ENCODE results near the gene NLRC3. TPM values are rescaled to one million over a fixed set of nuclear protein-coding genes. Genes with fewer than 3 reads are reported as not detected.

NLRC3 gene
- total RNA-seq, 1 experiment from 2014 or later = not detected

DNA sequence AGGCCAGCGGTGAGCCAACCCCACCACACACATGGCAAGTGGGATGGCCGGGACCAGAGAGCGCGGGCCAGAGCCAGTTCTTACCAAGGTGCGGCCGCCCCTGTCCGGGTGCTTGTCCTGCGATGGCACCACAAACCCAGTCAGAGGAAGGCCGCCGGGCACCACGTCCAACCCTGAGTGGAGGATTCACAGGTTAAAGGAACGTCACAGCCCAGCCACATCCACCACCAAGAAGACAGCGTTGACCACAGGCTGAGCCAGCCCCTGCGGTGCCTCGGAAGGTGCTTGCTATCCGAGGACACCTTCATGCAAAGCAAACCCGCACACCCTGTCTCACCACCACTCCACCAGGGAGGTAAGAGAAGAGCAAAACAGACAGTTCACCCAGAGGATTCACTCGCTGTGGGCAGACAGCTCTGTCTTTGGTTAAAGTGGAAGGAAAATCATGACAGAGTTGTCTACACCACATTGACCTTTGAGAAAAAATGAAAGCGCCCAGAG is 18.4 kb upstream of the NLRC3 start:
- TF ChIP-seq EZH2phosphoT487 (IDR thresholded peaks at IDR 0.05; ENCODE audit: borderline replicate concordance, low read length) (no peak), EZH2 (IDR thresholded peaks at IDR 0.05; ENCODE audit: low read length, unreplicated experiment) (no peak)
- TF ChIP-seq, protein P1, sequence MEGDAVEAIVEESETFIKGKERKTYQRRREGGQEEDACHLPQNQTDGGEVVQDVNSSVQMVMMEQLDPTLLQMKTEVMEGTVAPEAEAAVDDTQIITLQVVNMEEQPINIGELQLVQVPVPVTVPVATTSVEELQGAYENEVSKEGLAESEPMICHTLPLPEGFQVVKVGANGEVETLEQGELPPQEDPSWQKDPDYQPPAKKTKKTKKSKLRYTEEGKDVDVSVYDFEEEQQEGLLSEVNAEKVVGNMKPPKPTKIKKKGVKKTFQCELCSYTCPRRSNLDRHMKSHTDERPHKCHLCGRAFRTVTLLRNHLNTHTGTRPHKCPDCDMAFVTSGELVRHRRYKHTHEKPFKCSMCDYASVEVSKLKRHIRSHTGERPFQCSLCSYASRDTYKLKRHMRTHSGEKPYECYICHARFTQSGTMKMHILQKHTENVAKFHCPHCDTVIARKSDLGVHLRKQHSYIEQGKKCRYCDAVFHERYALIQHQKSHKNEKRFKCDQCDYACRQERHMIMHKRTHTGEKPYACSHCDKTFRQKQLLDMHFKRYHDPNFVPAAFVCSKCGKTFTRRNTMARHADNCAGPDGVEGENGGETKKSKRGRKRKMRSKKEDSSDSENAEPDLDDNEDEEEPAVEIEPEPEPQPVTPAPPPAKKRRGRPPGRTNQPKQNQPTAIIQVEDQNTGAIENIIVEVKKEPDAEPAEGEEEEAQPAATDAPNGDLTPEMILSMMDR (conservative IDR thresholded peaks at IDR 0.05; ENCODE audit: low read depth, low read length) = no peak
- H4K20me1 ChIP-seq (ENCODE audit: low read length) = no peaks in the 10 kb centered on the region
- ChIA-PET CTCF (no interaction called here), POLR2A (ENCODE audit: unreplicated experiment) (no interaction called here)
- H3K27ac ChIP-seq (ENCODE audit: low read length) = no peak overlapping the region
- no peak overlapping the region for H2AFZ ChIP-seq (ENCODE audit: low read length)
- H3K9ac ChIP-seq (ENCODE audit: low read length) = no peak overlapping the region
- H3K79me2 ChIP-seq (ENCODE audit: low read length) = no peaks in the 10 kb centered on the region
- intact Hi-C loops (cut with micrococcal nuclease) = no loop called here
- no peak overlapping the region for H3K4me2 ChIP-seq (ENCODE audit: low read length)
- no peaks in the 10 kb centered on the region for H3K9me2 ChIP-seq (replicated peaks; ENCODE audit: low read length)
- no peaks in the 10 kb centered on the region for H3F3A ChIP-seq (ENCODE audit: low read length, unreplicated experiment)
- no peak overlapping the region for H3K4me3 ChIP-seq (ENCODE audit: low read length)
- H3K36me3 ChIP-seq (ENCODE audit: low read depth, low read length) = no peaks in the 10 kb centered on the region; the same call in 1 of the 2 replicates
- no peaks in the 10 kb centered on the region for H3K27me3 ChIP-seq (ENCODE audit: low read length)
- no TSS peak for BruUV-seq (replicated peaks)
- H3K4me1 ChIP-seq (ENCODE audit: insufficient read depth, low read length) = no peaks in the 10 kb centered on the region
- ATAC-seq (no peak), DNase-seq (no peak)
- no peaks in the 10 kb centered on the region for H3K9me3 ChIP-seq (ENCODE audit: low read length)

DNA sequence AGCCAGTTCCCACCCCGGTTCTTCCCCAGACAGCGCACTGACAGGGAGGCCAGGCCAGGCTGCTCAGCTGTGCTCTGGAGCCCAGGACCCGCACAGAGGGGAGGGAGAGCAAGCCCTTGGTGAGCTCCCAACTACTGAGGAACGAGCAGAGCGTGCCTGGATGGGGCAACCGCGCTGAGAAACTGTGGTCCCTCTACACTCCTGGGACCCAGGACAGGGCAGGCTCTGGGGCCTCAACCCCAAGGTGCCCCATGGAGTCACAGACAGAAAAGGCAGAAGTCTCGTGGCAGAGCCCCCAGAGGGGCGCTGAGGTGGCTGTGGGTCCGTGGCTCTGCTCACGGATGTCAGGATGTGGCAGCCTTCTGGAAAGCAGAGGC is 17.9 kb upstream of the NLRC3 start:
- ChIA-PET CTCF (no interaction called here), POLR2A (ENCODE audit: unreplicated experiment) (no interaction called here)
- DNase-seq (no peak), ATAC-seq (no peak)
- Histone ChIP-seq H3F3A (ENCODE audit: low read length, unreplicated experiment) (no peaks in the 10 kb centered on the region), H2AFZ (ENCODE audit: low read length) (no peak overlapping the region), H3K4me3 (ENCODE audit: low read length) (no peak overlapping the region), H3K27ac (ENCODE audit: low read length) (no peak overlapping the region), H3K9me2 (replicated peaks; ENCODE audit: low read length) (no peaks in the 10 kb centered on the region), H3K36me3 (ENCODE audit: low read depth, low read length) (no peaks in the 10 kb centered on the region; the same call in 1 of the 2 replicates), H3K27me3 (ENCODE audit: low read length) (no peaks in the 10 kb centered on the region), H4K20me1 (ENCODE audit: low read length) (no peaks in the 10 kb centered on the region), H3K4me2 (ENCODE audit: low read length) (no peak overlapping the region), H3K9ac (ENCODE audit: low read length) (no peak overlapping the region), H3K4me1 (ENCODE audit: insufficient read depth, low read length) (no peaks in the 10 kb centered on the region), H3K79me2 (ENCODE audit: low read length) (no peaks in the 10 kb centered on the region), H3K9me3 (ENCODE audit: low read length) (no peaks in the 10 kb centered on the region)
- TF ChIP-seq EZH2 (IDR thresholded peaks at IDR 0.05; ENCODE audit: low read length, unreplicated experiment) (no peak), EZH2phosphoT487 (IDR thresholded peaks at IDR 0.05; ENCODE audit: borderline replicate concordance, low read length) (no peak)
- TF ChIP-seq, protein P1 (conservative IDR thresholded peaks at IDR 0.05; ENCODE audit: low read depth, low read length) = no peak
- intact Hi-C loops (cut with micrococcal nuclease) = no loop called here
- BruUV-seq (replicated peaks) = no TSS peak

DNA sequence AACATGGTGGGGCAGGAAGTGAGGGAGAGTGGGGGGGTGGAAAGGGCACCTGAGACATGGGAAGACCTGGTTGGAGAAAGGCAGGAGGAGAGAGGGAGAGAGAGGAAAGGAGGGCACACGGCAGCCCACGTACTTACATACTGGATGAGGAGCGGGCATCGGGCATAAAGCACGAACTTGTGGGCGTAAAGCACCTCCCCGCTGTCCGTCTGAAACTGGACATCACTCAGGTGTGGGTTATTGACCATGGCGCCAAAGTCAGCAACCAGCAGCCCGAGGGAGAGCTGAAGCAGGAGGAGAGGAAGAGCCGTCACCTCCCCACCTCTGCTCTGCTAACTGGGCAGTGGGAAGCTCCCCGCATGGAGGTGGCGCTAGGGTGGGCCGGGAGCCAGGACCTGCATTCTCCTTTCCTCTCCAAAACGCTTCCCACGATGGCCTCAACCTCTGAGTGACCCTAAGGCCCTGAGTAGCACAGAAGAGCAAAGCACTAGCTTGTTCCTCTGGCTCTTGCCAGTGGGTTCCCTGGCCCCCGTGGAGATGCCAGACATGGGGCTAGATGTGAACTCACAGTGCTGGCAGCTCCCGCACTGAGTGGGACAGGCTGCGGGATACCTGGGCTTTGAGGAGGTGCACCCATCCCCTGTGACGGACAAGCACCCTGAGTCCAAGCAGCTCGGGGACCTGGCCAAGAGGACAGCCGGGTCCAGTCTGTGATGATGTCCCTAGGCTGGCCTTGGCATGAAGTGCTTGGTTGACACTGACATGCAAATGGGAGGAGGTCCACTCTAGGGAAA is 17.3 kb upstream of the NLRC3 start:
- no peaks in the 10 kb centered on the region for H4K20me1 ChIP-seq (ENCODE audit: low read length)
- TF ChIP-seq EZH2phosphoT487 (IDR thresholded peaks at IDR 0.05; ENCODE audit: borderline replicate concordance, low read length) (no peak), EZH2 (IDR thresholded peaks at IDR 0.05; ENCODE audit: low read length, unreplicated experiment) (no peak)
- TF ChIP-seq, protein P1 (conservative IDR thresholded peaks at IDR 0.05; ENCODE audit: low read depth, low read length) = no peak
- ChIA-PET CTCF (no interaction called here), POLR2A (ENCODE audit: unreplicated experiment) (no interaction called here)
- no peaks in the 10 kb centered on the region for H3F3A ChIP-seq (ENCODE audit: low read length, unreplicated experiment)
- H3K4me2 ChIP-seq (ENCODE audit: low read length) = no peak overlapping the region
- no peaks in the 10 kb centered on the region for H3K27me3 ChIP-seq (ENCODE audit: low read length)
- DNase-seq = no peak
- H3K27ac ChIP-seq (ENCODE audit: low read length) = no peak overlapping the region
- no peaks in the 10 kb centered on the region for H3K79me2 ChIP-seq (ENCODE audit: low read length)
- no peak for ATAC-seq
- H3K9me2 ChIP-seq (replicated peaks; ENCODE audit: low read length) = no peaks in the 10 kb centered on the region
- no TSS peak for BruUV-seq (replicated peaks)
- no peak overlapping the region for H2AFZ ChIP-seq (ENCODE audit: low read length)
- H3K9ac ChIP-seq (ENCODE audit: low read length) = no peak overlapping the region
- H3K4me1 ChIP-seq (ENCODE audit: insufficient read depth, low read length) = no peaks in the 10 kb centered on the region
- no peaks in the 10 kb centered on the region for H3K9me3 ChIP-seq (ENCODE audit: low read length)
- H3K36me3 ChIP-seq (ENCODE audit: low read depth, low read length) = no peaks in the 10 kb centered on the region
- intact Hi-C loops (cut with micrococcal nuclease) = no loop called here
- H3K4me3 ChIP-seq (ENCODE audit: low read length) = no peak overlapping the region

Data from PC-3 (cell line).